Osteocyte (in vitro differentiated cells): ENCODE data around the gene ZSCAN21. TPM values are rescaled to one million over a fixed set of nuclear protein-coding genes. Genes with fewer than 3 reads are reported as not detected.

Experiments used
- DNase-seq: peaks from one replicate; pipeline ENCODE4 v3.0.0; 2021; ENCODE audit warnings: mixed read lengths; ENCODE audit not compliant: unreplicated experiment; ENCODE audit errors: extremely low spot score
- H3K27ac Mint-ChIP-seq: one replicate; pipeline ENCODE4 v1.8.0; 2021; ENCODE audit warnings: mild to moderate bottlenecking, mixed read lengths; ENCODE audit not compliant: unreplicated experiment
- H3K27me3 Mint-ChIP-seq: one replicate; pipeline ENCODE4 v1.8.0; 2021; ENCODE audit warnings: mixed read lengths; ENCODE audit not compliant: unreplicated experiment
- H3K36me3 Mint-ChIP-seq: one replicate; pipeline ENCODE4 v1.8.0; 2021; ENCODE audit warnings: mixed read lengths; ENCODE audit not compliant: unreplicated experiment
- H3K4me1 Mint-ChIP-seq: one replicate; pipeline ENCODE4 v1.8.0; 2021; ENCODE audit warnings: mixed read lengths; ENCODE audit not compliant: unreplicated experiment
- H3K4me3 Mint-ChIP-seq: one replicate; pipeline ENCODE4 v1.8.0; 2021; ENCODE audit warnings: mild to moderate bottlenecking, moderate library complexity, mixed read lengths; ENCODE audit not compliant: unreplicated experiment
- H3K9me3 Mint-ChIP-seq: one replicate; pipeline ENCODE4 v1.8.0; 2021; ENCODE audit warnings: mixed read lengths; ENCODE audit not compliant: unreplicated experiment
- total RNA-seq: library from RNA; stranded (reverse); gene quantifications from 2 replicates; pipeline ENCODE4 v1.2.1, GENCODE V29; 2021
- TF ChIP-seq, protein P1 (sequence below): fragments of 200-600 bp; sonication (generic); IDR thresholded peaks from 2 replicates; pipeline ENCODE4 v1.5.0; 2021; ENCODE audit warnings: antibody characterized with exemption, mild to moderate bottlenecking, moderate library complexity

Gene ZSCAN21
- total RNA-seq, 1 donor from 2014 or later, result 13.9 TPM

DNA sequence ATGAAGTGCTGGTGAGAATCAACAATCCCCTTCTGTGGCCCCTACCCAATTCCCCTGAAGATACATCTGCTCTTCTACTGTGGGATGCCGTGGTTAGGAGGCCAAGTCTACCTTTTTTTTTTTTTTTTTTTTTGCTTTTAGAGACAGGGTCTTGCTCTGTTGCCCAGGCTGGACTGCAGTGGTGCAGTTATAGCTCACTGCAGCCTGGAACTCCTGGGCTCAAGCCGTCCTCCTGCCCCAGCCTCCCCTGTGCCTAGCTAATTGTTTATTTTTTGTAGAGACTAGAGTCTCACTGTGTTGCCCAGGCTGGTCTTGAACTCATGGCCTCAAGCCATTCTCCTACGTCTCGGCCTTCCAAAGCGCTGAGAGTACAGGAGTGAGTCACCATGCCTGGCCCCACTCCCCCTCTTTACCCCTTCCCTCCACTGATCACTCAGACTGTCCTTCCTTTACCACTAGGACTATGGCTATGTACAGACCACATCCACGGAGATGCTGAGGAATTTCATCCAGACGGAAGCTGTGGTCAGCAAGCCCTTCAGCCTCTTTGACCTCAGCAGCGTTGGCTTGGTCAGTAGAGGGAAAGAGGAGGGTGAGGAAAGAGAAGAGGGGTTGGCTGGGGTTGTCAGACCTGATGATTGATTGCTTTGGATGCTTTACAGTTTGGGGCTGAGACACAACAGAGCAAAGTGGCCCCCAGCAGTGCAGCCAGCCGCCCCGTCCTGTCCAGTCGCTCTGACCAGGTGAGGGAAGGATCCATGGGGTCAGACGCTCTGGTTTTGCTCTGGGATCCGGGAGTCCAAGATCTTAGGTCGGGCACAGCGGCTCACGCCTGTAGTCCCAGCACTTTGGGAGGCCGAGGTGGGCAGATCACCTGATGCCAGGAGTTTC is 53.6 kb downstream of the ZSCAN21 start:
- H3K4me3 Mint-ChIP-seq, result peak overlapping the region; percentile 91
- H3K9me3 Mint-ChIP-seq, result no peaks in the 10 kb centered on the region
- H3K27ac Mint-ChIP-seq, result peak overlapping the region; percentile 98
- TF ChIP-seq, protein P1, sequence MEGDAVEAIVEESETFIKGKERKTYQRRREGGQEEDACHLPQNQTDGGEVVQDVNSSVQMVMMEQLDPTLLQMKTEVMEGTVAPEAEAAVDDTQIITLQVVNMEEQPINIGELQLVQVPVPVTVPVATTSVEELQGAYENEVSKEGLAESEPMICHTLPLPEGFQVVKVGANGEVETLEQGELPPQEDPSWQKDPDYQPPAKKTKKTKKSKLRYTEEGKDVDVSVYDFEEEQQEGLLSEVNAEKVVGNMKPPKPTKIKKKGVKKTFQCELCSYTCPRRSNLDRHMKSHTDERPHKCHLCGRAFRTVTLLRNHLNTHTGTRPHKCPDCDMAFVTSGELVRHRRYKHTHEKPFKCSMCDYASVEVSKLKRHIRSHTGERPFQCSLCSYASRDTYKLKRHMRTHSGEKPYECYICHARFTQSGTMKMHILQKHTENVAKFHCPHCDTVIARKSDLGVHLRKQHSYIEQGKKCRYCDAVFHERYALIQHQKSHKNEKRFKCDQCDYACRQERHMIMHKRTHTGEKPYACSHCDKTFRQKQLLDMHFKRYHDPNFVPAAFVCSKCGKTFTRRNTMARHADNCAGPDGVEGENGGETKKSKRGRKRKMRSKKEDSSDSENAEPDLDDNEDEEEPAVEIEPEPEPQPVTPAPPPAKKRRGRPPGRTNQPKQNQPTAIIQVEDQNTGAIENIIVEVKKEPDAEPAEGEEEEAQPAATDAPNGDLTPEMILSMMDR, result no peak
- no peak for DNase-seq
- H3K4me1 Mint-ChIP-seq, result peaks cover 29% of the 10 kb centered on the region
- no peaks in the 10 kb centered on the region for H3K27me3 Mint-ChIP-seq
- H3K36me3 Mint-ChIP-seq, result peaks cover 30% of the 10 kb centered on the region

DNA sequence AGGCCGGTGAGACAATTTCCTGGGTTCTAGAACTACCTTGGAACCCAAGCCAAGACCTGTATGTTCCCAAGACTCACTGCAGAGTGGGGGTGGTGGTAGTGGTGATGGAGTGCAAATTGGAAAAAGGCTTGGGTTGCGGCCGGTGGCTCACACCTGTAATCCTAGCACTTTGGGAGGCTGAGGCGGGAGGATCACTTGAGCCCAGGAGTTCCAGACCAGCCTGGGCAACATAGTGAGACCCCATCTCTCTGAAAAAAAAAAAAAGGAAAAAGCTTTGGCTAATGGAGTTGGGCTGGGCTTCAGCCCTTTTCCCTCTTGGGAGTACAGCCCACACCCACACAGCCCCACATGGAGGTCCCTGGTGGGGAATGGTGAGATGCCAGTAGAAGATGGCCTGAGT is 56.0 kb downstream of the ZSCAN21 start:
- H3K4me3 Mint-ChIP-seq, result no peak overlapping the region
- H3K27ac Mint-ChIP-seq, result no peak overlapping the region
- no peaks in the 10 kb centered on the region for H3K27me3 Mint-ChIP-seq
- H3K36me3 Mint-ChIP-seq, result peaks cover 19% of the 10 kb centered on the region
- H3K4me1 Mint-ChIP-seq, result peaks cover 10% of the 10 kb centered on the region
- no peak for DNase-seq
- TF ChIP-seq, protein P1, result no peak
- H3K9me3 Mint-ChIP-seq, result no peaks in the 10 kb centered on the region

DNA sequence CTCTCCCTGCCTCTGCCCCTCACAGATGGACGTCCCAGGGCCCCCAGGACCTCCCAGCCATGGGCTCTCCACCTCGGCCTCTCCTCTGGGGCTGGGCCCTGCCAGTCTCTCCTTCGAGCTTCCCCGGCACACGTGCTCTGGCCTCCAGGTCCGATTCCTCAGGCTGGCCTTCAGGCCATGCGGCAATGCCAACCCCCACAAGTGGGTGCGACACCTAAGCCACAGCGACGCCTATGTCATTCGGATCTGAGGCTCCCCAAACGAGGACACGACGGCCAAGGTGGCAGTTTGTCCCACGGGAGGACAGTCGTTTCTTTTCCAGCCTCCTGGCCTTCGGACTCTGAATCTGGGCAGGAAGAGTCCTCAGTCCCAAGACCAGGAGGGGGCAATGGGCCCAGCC is 57.1 kb downstream of the ZSCAN21 start:
- TF ChIP-seq, protein P1, result no peak
- H3K36me3 Mint-ChIP-seq, result peaks cover 22% of the 10 kb centered on the region
- H3K4me1 Mint-ChIP-seq, result peaks cover 10% of the 10 kb centered on the region
- no peak for DNase-seq
- H3K9me3 Mint-ChIP-seq, result no peaks in the 10 kb centered on the region
- H3K27me3 Mint-ChIP-seq, result no peaks in the 10 kb centered on the region
- H3K4me3 Mint-ChIP-seq, result no peak overlapping the region
- H3K27ac Mint-ChIP-seq, result no peak overlapping the region

DNA sequence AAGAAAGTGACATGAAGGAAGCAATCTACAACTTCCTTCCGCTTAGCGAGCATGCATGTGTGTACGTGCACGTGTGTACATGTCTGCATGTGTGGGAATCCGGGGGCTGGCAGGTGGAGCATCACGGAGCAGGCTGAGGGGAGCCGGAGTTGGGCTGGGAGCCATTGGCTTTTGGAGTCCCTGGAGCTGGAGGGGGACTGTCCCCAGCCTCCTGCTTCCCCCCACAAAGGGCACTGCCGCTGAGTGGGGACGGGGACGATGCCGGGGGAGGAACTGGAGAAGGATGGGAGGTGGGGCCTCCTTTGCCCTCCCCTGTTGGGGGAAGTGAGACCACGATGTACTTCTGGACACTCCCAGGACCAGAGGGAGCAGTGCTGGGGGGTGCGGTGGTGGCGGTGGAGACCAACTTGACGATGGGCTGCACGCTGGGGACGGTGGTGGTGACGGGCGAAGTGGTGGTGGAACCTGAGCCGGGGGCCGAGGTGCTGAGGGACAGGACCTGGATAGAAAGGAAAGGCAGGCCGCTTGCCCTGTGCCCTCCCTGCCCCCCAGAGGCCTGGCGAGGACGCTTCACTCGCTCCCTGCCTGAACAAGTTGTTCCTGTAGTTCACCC is 57.7 kb downstream of the ZSCAN21 start:
- H3K27me3 Mint-ChIP-seq, result no peaks in the 10 kb centered on the region
- no peaks in the 10 kb centered on the region for H3K9me3 Mint-ChIP-seq
- H3K4me1 Mint-ChIP-seq, result peaks cover 10% of the 10 kb centered on the region
- TF ChIP-seq, protein P1, result no peak
- H3K4me3 Mint-ChIP-seq, result no peak overlapping the region
- DNase-seq, result no peak
- peaks cover 22% of the 10 kb centered on the region for H3K36me3 Mint-ChIP-seq
- no peak overlapping the region for H3K27ac Mint-ChIP-seq

DNA sequence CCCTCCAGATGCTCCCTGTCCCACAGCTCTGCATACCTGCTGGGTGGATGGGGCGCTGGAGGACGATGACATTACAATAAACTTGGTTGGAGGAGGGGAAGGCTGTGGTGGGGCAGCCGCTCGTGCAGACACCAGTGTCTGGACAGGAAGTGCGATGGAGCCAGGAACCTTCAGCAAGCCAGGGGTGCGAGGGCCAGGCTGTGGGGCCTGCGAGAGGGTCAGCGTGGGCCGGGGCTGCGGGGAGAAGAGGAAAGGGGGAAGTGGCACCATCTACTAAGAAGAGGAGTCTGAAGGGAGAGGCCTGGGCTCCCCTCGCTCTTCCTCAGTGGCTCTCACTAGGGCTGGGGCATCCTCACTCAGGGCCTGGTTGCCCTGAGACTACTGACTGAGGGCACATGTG is 58.3 kb downstream of the ZSCAN21 start:
- no peak overlapping the region for H3K27ac Mint-ChIP-seq
- H3K27me3 Mint-ChIP-seq, result no peaks in the 10 kb centered on the region
- peaks cover 22% of the 10 kb centered on the region for H3K36me3 Mint-ChIP-seq

More for the DNA sequence above, 58.3 kb downstream of the ZSCAN21 start:
- DNase-seq, result no peak
- Mint-ChIP-seq H3K4me1 (peaks cover 5% of the 10 kb centered on the region), H3K4me3 (no peak overlapping the region), H3K9me3 (no peaks in the 10 kb centered on the region)
- TF ChIP-seq, protein P1, result no peak
